Testis (tissue), 3 donors: ENCODE measurements around the gene ACBD3. TPM values are rescaled to one million over a fixed set of nuclear protein-coding genes. Genes with fewer than 3 reads are reported as not detected.

ENCODE experiments used
- DNase-seq: peaks from one replicate; pipeline ENCODE4 v3.0.0-alpha.2; 2019
- H3K27ac ChIP-seq, 2 donors: fragments of 200-600 bp; sonication (generic); one replicate each; pipeline ENCODE4 v1.5.1; 2019
- H3K27me3 ChIP-seq: fragments of 200-600 bp; sonication (generic); one replicate; pipeline ENCODE4 v1.5.1; 2019
- H3K36me3 ChIP-seq: fragments of 200-600 bp; sonication (generic); one replicate; pipeline ENCODE4 v1.5.1; 2017; ENCODE audit warnings: low read depth; ENCODE audit errors: missing control alignments
- H3K4me1 ChIP-seq: fragments of 200-600 bp; sonication (generic); one replicate; pipeline ENCODE4 v1.5.1; 2019
- H3K4me3 ChIP-seq, 2 donors: fragments of 200-600 bp; sonication (generic); one replicate each; pipeline ENCODE4 v1.5.1; 2017 to 2019
- H3K9me3 ChIP-seq: fragments of 200-600 bp; sonication (generic); one replicate; pipeline ENCODE4 v1.5.1; 2017
- POLR2A ChIP-seq: fragments of 450-650 bp; IDR thresholded peaks from one replicate; pipeline ENCODE4 v1.6.1; 2017; ENCODE audit warnings: antibody characterized with exemption, mild to moderate bottlenecking, moderate library complexity
- WGBS, 2 donors: methylation state at CpG; one replicate each; pipeline ENCODE4 v1.1.5; 2018; 5-methylcytosine and 5-hydroxymethylcytosine counted together
- intact Hi-C: fragments of 100-400 bp; cut with DNase I; formaldehyde crosslinking; loops from one replicate; pipeline ENCODE4 v1.15.1; 2023; ENCODE audit warnings: low total_unique reads
- polyA plus RNA-seq: library from polyadenylated mRNA; stranded (reverse); fragments of 350-450 nt; fragmentation: Illumina TruSeq; extraction: RNeasy Lipid Tissue Mini Kit (QIAGEN cat#74804); gene quantifications from one replicate; pipeline ENCODE4 v1.2.3, GENCODE V29; 2014; ENCODE audit warnings: low read depth, low replicate concordance; ENCODE audit not compliant: insufficient read depth
- total RNA-seq, 2 donors: library from RNA; depleted of rRNA; stranded (reverse); fragments of >200 nt; gene quantifications; one replicate each; pipeline ENCODE4 v1.2.3, GENCODE V29; 2016
- TF ChIP-seq, protein P1 (sequence below), 3 experiments: fragments of 450-650 bp in 2 of 3; fragments of 200-600 bp in 1 of 3; sonication (generic) in 1 of 3; IDR thresholded peaks; one replicate each; pipeline ENCODE4 v1.5.1; 2016 to 2019; ENCODE audit warnings: antibody characterized with exemption in 3 of 3, mild to moderate bottlenecking in 2 of 3, moderate library complexity in 1 of 3

Gene ACBD3
- total and polyA plus RNA-seq, 3 donors from 2014 or later = 32.9 to 57.9 (median 50.6) TPM

- Histone ChIP-seq H3K27me3 (no peaks in the 10 kb centered on the region), H3K27ac (no peak overlapping the region), H3K4me3 (no peak overlapping the region), H3K4me1 (peaks cover 14% of the 10 kb centered on the region), H3K9me3 (no peaks in the 10 kb centered on the region), H3K36me3 (no peaks in the 10 kb centered on the region)
- WGBS, 2 donors = 58 to 69% methylated on average over 3 of the region's 3 CpGs
- DNase-seq = no peak
- intact Hi-C loops = no loop called here
- no peak for TF ChIP-seq POLR2A
- TF ChIP-seq, protein P1, sequence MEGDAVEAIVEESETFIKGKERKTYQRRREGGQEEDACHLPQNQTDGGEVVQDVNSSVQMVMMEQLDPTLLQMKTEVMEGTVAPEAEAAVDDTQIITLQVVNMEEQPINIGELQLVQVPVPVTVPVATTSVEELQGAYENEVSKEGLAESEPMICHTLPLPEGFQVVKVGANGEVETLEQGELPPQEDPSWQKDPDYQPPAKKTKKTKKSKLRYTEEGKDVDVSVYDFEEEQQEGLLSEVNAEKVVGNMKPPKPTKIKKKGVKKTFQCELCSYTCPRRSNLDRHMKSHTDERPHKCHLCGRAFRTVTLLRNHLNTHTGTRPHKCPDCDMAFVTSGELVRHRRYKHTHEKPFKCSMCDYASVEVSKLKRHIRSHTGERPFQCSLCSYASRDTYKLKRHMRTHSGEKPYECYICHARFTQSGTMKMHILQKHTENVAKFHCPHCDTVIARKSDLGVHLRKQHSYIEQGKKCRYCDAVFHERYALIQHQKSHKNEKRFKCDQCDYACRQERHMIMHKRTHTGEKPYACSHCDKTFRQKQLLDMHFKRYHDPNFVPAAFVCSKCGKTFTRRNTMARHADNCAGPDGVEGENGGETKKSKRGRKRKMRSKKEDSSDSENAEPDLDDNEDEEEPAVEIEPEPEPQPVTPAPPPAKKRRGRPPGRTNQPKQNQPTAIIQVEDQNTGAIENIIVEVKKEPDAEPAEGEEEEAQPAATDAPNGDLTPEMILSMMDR (IDR thresholded peaks at IDR 0.05) = no peak
Observed at GRCh38 chr1:226116673-226117072, 69.9 kb downstream of the ACBD3 start.

GRCh38 chr1:226112626-226113025 is 73.9 kb downstream of the ACBD3 start:
- 73 to 82% methylated on average over 3 of the region's 3 CpGs for WGBS, 2 donors

DNA sequence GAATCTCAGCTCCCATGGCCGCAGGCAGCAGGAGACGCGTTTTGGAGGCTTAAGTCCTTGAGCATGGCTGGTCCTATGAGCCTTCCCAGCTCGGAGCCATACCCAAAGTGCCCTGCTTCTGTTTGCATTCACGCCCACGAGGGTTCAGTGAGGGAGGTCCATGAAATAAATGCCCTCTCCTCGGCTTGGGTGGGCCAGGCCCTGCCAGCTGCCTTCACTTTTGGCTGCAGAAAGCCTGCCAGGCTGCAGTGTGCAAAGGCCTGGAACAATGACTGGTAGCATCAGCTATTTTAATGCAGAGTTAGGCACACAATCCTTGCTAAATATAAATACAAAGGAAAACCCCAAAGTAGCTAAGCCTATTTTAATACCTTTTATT is 74.7 kb downstream of the ACBD3 start:
- WGBS, 2 donors = 40 to 52% methylated on average over 7 of the region's 7 CpGs
- no peak overlapping the region for H3K27ac ChIP-seq

More at GRCh38 chr1:226112626-226113025, 73.9 kb downstream of the ACBD3 start:
- TF ChIP-seq, protein P1 (IDR thresholded peaks at IDR 0.05) = no peak
- no peak for TF ChIP-seq POLR2A
- Histone ChIP-seq H3K4me3 (no peak overlapping the region), H3K4me1 (peaks cover 26% of the 10 kb centered on the region), H3K27ac (no peak overlapping the region), H3K27me3 (no peaks in the 10 kb centered on the region), H3K36me3 (no peaks in the 10 kb centered on the region), H3K9me3 (no peaks in the 10 kb centered on the region)
- intact Hi-C loops = loop anchor here (5.0 kb wide), 1 partner anchor 50 kb away; the partner anchor contains the start of gene H3-3A
- DNase-seq = no peak

GRCh38 chr1:226111098-226111882 is 75.3 kb downstream of the ACBD3 start:
- no peaks in the 10 kb centered on the region for H3K36me3 ChIP-seq
- peak overlapping the region; percentile 96 to 97 for H3K27ac ChIP-seq
- peaks cover 26% of the 10 kb centered on the region for H3K4me1 ChIP-seq
- H3K4me3 ChIP-seq = peak overlapping the region; percentile 80 to 84
- 26 to 30% methylated on average over 11 of the region's 11 CpGs for WGBS, 2 donors
- H3K9me3 ChIP-seq = no peaks in the 10 kb centered on the region
- H3K27me3 ChIP-seq = no peaks in the 10 kb centered on the region
- TF ChIP-seq, protein P1 (IDR thresholded peaks at IDR 0.05) = no peak
- TF ChIP-seq POLR2A = no peak
- intact Hi-C loops = loop anchor here (5.0 kb wide), 1 partner anchor 49 kb away; the partner anchor contains the start of gene H3-3A
- no peak for DNase-seq

More for the DNA sequence above, 74.7 kb downstream of the ACBD3 start:
- Histone ChIP-seq H3K27me3 (no peaks in the 10 kb centered on the region), H3K9me3 (no peaks in the 10 kb centered on the region), H3K4me3 (no peak overlapping the region), H3K36me3 (no peaks in the 10 kb centered on the region), H3K4me1 (peaks cover 26% of the 10 kb centered on the region)
- intact Hi-C loops = loop anchor here (5.0 kb wide), 1 partner anchor 50 kb away; the partner anchor contains the start of gene H3-3A
- no peak for DNase-seq
- TF ChIP-seq, protein P1 (IDR thresholded peaks at IDR 0.05) = no peak
- no peak for TF ChIP-seq POLR2A
